HG02571 (cell line): ENCODE data around the gene ATP9B.

Experiments used
- ATAC-seq: cut with Tn5 transposase; IDR thresholded peaks from one replicate; pipeline ENCODE4 v1.9.1; 2021; ENCODE audit warnings: mild to moderate bottlenecking, moderate library complexity; ENCODE audit not compliant: unreplicated experiment

The ATP9B gene

GRCh38 chr18:79348066-79348465 is 278.9 kb downstream of the ATP9B start:
- no peak for ATAC-seq

GRCh38 chr18:79352432-79352831 is 283.2 kb downstream of the ATP9B start:
- ATAC-seq, result no peak

- no peak for ATAC-seq
Observed at GRCh38 chr18:79353267-79353666, 284.1 kb downstream of the ATP9B start.

GRCh38 chr18:79354350-79354749 is 285.2 kb downstream of the ATP9B start:
- ATAC-seq, result no peak

GRCh38 chr18:79355433-79356335 is 286.5 kb downstream of the ATP9B start:
- peak; percentile 50 for ATAC-seq

GRCh38 chr18:79356435-79356834 is 287.2 kb downstream of the ATP9B start:
- ATAC-seq, result peak; percentile 75

GRCh38 chr18:79360933-79361332 is 291.7 kb downstream of the ATP9B start:
- no peak for ATAC-seq

- no peak for ATAC-seq
Observed at GRCh38 chr18:79361766-79362522, 292.8 kb downstream of the ATP9B start.

GRCh38 chr18:79365701-79366100 is 296.5 kb downstream of the ATP9B start:
- ATAC-seq, result no peak

GRCh38 chr18:79366177-79367094 is 297.2 kb downstream of the ATP9B start:
- ATAC-seq, result no peak

GRCh38 chr18:79367480-79367879 is 298.3 kb downstream of the ATP9B start:
- ATAC-seq, result no peak

GRCh38 chr18:79367989-79368388 is 298.8 kb downstream of the ATP9B start:
- no peak for ATAC-seq

- ATAC-seq, result no peak
Observed at GRCh38 chr18:79368681-79369080, 299.5 kb downstream of the ATP9B start.

GRCh38 chr18:79371561-79372121 is 302.4 kb downstream of the ATP9B start:
- ATAC-seq, result no peak

GRCh38 chr18:79372461-79372860 is 303.3 kb downstream of the ATP9B start:
- no peak for ATAC-seq

- no peak for ATAC-seq
Observed at GRCh38 chr18:79372991-79373390, 303.8 kb downstream of the ATP9B start.

- ATAC-seq, result no peak
Observed at GRCh38 chr18:79373736-79374135, 304.5 kb downstream of the ATP9B start.

GRCh38 chr18:79374408-79375171 is 305.4 kb downstream of the ATP9B start:
- peak; percentile 76 for ATAC-seq

- ATAC-seq, result no peak
Observed at GRCh38 chr18:79375441-79376154, 306.4 kb downstream of the ATP9B start.
